Bone marrow (tissue), 2 donors: ENCODE measurements around the gene TRAPPC2B.

ENCODE experiments used
- DNase-seq, 2 donors: peaks; one replicate each; lab custom pipeline; 2025; lab: John Stamatoyannopoulos, UW

Gene TRAPPC2B

GRCh38 chr19:57362997-57363687 is at the start of gene TRAPPC2B, which contains the start of gene ZNF547:
TSS of gene TRAPPC2B (plus strand) at chr19:57363551. CDS start at chr19:57364834, 1,283 bp downstream.
TSS of gene ZNF547 (plus strand) at chr19:57363551. CDS start at chr19:57368556, 5,005 bp downstream.
- peak; percentile 94 to 96 for DNase-seq

- DNase-seq, result no peak
Observed at GRCh38 chr19:57314146-57314545, 49.2 kb upstream of the TRAPPC2B start.

GRCh38 chr19:57317503-57317902 is 45.8 kb upstream of the TRAPPC2B start:
- no peak for DNase-seq

- no peak for DNase-seq
Observed at GRCh38 chr19:57319869-57320179, 43.5 kb upstream of the TRAPPC2B start.

GRCh38 chr19:57320180-57321084 is 42.9 kb upstream of the TRAPPC2B start, which contains the start of gene ZNF543:
TSS of gene ZNF543 (plus strand) at chr19:57320472. CDS start at chr19:57320854, 382 bp downstream.
- peak; percentile 85 to 86 for DNase-seq

GRCh38 chr19:57321116-57321515 is 42.2 kb upstream of the TRAPPC2B start:
- DNase-seq, result no peak

- no peak for DNase-seq
Observed at GRCh38 chr19:57321751-57322150, 41.6 kb upstream of the TRAPPC2B start.

- DNase-seq, result no peak
Observed at GRCh38 chr19:57324992-57325391, 38.4 kb upstream of the TRAPPC2B start.

GRCh38 chr19:57327993-57328392 is 35.4 kb upstream of the TRAPPC2B start:
- DNase-seq, result no peak

GRCh38 chr19:57334191-57334590 is 29.2 kb upstream of the TRAPPC2B start:
- no peak for DNase-seq

GRCh38 chr19:57338877-57339276 is 24.5 kb upstream of the TRAPPC2B start:
- no peak for DNase-seq

GRCh38 chr19:57342582-57342981 is 20.8 kb upstream of the TRAPPC2B start:
- no peak for DNase-seq

GRCh38 chr19:57348136-57348535 is 15.2 kb upstream of the TRAPPC2B start:
- no peak for DNase-seq

GRCh38 chr19:57350877-57351805 is 12.2 kb upstream of the TRAPPC2B start, which contains the start of gene ZNF304:
TSS of gene ZNF304 (plus strand) at chr19:57351271. CDS start at chr19:57351665, 394 bp downstream.
- peak; percentile 47 to 84 for DNase-seq

GRCh38 chr19:57351867-57352266 is 11.5 kb upstream of the TRAPPC2B start:
- DNase-seq, result no peak

GRCh38 chr19:57355916-57356315 is 7.4 kb upstream of the TRAPPC2B start:
- no peak for DNase-seq

GRCh38 chr19:57357406-57357805 is 5.9 kb upstream of the TRAPPC2B start:
- DNase-seq, result no peak

GRCh38 chr19:57359300-57359699 is 4.1 kb upstream of the TRAPPC2B start:
- DNase-seq, result no peak

- DNase-seq, result no peak
Observed at GRCh38 chr19:57362419-57362818, 932 bp upstream of the TRAPPC2B start.

- no peak for DNase-seq
Observed at GRCh38 chr19:57363688-57364181, 384 bp downstream of the TRAPPC2B start.

GRCh38 chr19:57366776-57367175 is 3.4 kb downstream of the TRAPPC2B start:
- no peak for DNase-seq

- DNase-seq, result no peak
Observed at GRCh38 chr19:57374179-57374578, 10.8 kb downstream of the TRAPPC2B start.
